Measurements from ENCODE around the gene HK1.

HK1 gene

GRCh38 chr10:69374931-69375306 lies 96.6 kb downstream of the HK1 start:
- no peak for DNase-seq

- peak in 39 of 56 donors; percentile 10 to 77 (median 43) for DNase-seq
Measured at GRCh38 chr10:69375307-69376151, 97.2 kb downstream of the HK1 start.

DNA sequence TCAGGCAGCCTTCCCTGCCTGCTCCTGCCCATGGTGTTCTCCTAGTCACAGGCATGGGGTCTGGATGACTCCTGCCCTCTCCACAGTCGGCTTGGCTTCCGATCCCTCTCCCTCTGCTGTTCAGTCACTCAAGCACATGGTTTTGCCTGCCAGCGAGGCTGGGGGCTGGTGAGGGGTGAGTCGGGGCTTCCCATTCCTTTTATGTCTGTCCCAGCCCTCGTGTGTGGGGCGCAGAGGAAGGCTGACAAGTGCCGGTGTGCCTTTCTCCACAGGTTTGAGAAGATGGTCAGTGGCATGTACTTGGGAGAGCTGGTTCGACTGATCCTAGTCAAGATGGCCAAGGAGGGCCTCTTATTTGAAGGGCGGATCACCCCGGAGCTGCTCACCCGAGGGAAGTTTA lies 98.4 kb downstream of the HK1 start:
- no peak for DNase-seq

DNA sequence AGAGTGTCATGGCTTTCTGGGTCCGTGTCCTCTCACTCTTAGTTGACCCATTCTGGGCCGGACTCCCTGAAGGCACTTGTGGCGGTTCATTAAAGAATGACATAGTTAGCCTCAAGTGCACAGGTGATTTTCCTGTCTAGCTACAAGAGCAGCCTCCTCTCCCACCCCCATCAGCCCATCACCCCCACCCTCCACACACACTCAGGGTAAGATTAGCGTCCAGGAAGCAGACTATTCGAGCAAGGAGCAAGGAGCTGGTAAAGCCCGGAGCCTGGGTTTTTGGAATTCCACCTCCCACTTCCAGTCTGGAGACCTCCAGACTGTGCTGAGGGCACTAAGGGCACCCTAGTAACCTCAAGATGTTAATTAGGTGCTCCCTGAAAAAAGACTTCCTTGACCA lies 98.9 kb downstream of the HK1 start:
- no peak for DNase-seq

- DNase-seq = no peak
Measured at GRCh38 chr10:69377933-69378332, 99.6 kb downstream of the HK1 start.

DNA sequence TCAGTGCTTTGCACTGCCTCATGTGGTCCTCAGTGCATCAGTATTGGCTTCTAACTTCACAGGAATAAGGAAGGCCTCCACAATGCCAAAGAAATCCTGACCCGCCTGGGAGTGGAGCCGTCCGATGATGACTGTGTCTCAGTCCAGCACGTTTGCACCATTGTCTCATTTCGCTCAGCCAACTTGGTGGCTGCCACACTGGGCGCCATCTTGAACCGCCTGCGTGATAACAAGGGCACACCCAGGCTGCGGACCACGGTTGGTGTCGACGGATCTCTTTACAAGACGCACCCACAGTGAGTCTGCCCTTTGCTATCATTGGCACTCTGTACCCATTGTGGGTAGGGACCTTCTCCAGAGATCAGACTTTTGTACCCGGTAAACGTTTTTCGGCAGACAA lies 101.5 kb downstream of the HK1 start:
- no peak for DNase-seq

GRCh38 chr10:69382382-69383117 lies 104.3 kb downstream of the HK1 start:
- no peak for DNase-seq

GRCh38 chr10:69383558-69383957 lies 105.3 kb downstream of the HK1 start:
- no peak for DNase-seq

DNA sequence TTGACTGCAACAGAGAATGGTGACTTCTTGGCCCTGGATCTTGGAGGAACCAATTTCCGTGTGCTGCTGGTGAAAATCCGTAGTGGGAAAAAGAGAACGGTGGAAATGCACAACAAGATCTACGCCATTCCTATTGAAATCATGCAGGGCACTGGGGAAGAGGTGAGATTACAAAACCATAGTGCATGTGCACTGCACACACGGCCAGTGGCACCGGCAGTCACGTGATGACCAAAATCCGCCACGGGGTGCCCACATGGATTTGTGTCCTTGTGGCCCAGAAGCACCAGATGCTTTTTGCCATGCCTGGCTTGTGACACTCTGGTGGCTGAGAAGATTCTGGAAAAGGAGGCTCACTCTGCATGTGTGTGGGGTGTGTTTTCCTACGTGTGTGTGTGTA lies 106.0 kb downstream of the HK1 start:
- no peak for DNase-seq

- no peak for DNase-seq
Measured at GRCh38 chr10:69385454-69386350, 107.4 kb downstream of the HK1 start.

DNA sequence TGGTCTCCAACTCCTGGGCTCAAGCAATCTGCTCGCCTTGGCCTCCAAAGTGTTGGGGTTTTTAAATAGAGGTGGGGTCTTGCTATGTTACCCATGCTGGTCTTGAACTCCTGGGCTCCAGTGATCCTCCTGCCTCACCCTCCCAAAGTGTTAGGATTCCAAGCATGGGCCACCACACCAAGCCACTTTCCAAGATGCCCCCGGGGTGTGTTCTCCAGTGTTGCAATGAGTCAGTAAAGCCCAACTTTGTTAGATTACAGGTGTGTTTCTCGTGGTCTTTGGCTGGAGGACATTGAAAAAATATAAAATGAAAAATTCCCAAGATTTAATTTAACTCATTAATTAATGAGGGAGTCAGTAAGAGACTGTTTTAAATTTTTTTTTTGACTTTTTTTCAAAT lies 109.2 kb downstream of the HK1 start:
- no peak for DNase-seq

GRCh38 chr10:69388488-69388887 lies 110.2 kb downstream of the HK1 start:
- no peak for DNase-seq

- DNase-seq = no peak
Measured at GRCh38 chr10:69389827-69390490, 111.7 kb downstream of the HK1 start.

DNA sequence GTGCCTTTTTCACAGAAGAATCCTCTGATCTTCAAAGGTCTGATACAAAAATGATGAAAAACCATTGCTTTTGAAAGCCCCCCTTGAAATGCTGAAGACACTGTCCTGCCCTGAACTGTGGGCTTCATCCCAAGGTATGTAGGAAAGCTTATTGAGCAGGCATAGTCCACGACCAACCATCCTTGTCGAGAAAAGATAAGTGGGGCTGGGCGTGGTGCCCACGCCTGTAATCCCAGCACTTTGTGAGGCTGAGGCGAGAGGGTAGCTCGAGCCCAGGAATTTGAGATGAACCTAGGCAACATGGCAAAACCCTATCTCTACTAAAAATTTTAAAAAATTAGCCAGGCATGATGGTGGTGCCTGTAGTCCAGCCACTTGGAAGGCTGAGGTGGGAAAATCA lies 112.9 kb downstream of the HK1 start:
- no peak for DNase-seq

GRCh38 chr10:69392481-69393000 lies 114.2 kb downstream of the HK1 start:
- peak in 48 of 56 donors; percentile 22 to 81 (median 52) for DNase-seq

DNA sequence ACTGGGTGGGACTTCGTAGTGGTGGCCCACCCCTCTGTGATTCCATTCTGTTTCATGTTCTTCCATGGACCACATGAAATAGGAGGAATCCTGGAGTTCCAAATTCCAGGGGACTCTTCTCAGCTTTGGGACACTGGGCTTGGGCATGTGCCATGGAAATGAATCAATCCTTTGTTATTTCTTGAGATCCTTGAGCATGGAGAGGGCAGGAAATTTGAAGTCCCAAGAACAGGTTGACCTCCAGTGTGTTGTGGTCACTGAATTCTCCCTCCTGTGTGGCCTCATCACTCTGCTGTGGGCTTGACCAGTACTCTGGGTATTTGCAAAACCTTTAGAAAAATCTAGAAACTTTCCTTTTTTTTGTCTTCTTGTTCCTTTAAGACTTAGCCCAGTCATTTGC lies 115.7 kb downstream of the HK1 start:
- DNase-seq = no peak

GRCh38 chr10:69397972-69398371 lies 119.7 kb downstream of the HK1 start:
- no peak for DNase-seq

- no peak for DNase-seq
Measured at GRCh38 chr10:69398466-69398865, 120.2 kb downstream of the HK1 start.

- no peak for DNase-seq
Measured at GRCh38 chr10:69400936-69401335, 122.6 kb downstream of the HK1 start.

- DNase-seq = no peak
Measured at GRCh38 chr10:69401416-69401815, 123.1 kb downstream of the HK1 start.

GRCh38 chr10:69402386-69402785 lies 124.1 kb downstream of the HK1 start:
- DNase-seq = no peak

Measured in amygdala (tissue), 56 donors.